DOHH2 (cell line): Measurements from ENCODE around the gene TSPAN4.

Source experiments
- H3F3A ChIP-seq: fragments of 200-600 bp; sonication (generic), shearing (Covaris generic); 2 replicates; pipeline ENCODE4 v1.6.0; 2016; ENCODE audit warnings: antibody characterized with exemption, mild to moderate bottlenecking; ENCODE audit not compliant: control insufficient read depth, insufficient read depth
- H3K27ac ChIP-seq: fragments of 200-600 bp; sonication (generic); 2 replicates; pipeline ENCODE4 v1.5.1; 2014; ENCODE audit warnings: low read depth, mild to moderate bottlenecking, low read length, moderate library complexity
- H3K27me3 ChIP-seq: fragments of 200-600 bp; sonication (generic); 2 replicates; pipeline ENCODE4 v1.6.1; 2014; ENCODE audit warnings: mild to moderate bottlenecking, low read length, mixed read lengths; ENCODE audit not compliant: control insufficient read depth
- H3K36me3 ChIP-seq: fragments of 200-600 bp; sonication (generic); 2 replicates; pipeline ENCODE4 v1.6.1; 2014; ENCODE audit warnings: mild to moderate bottlenecking, low read length, moderate library complexity, mixed read lengths; ENCODE audit not compliant: control insufficient read depth
- H3K4me1 ChIP-seq: fragments of 200-600 bp; sonication (generic); 2 replicates; pipeline ENCODE4 v1.6.1; 2014; ENCODE audit warnings: mild to moderate bottlenecking, low read length, mixed read lengths; ENCODE audit not compliant: control insufficient read depth
- H3K4me2 ChIP-seq: fragments of 200-600 bp; sonication (generic); 2 replicates; pipeline ENCODE4 v1.6.0; 2014; ENCODE audit warnings: mild to moderate bottlenecking, low read length, moderate library complexity
- H3K4me3 ChIP-seq: fragments of 200-600 bp; sonication (generic); 2 replicates; pipeline ENCODE4 v1.5.1; 2014; ENCODE audit warnings: mild to moderate bottlenecking, low read length, mixed read lengths
- H3K79me2 ChIP-seq: fragments of 200-600 bp; sonication (generic); 2 replicates; pipeline ENCODE4 v1.6.1; 2014; ENCODE audit warnings: mild to moderate bottlenecking, low read length, mixed read lengths; ENCODE audit not compliant: control insufficient read depth
- H3K9me2 ChIP-seq: fragments of 200-600 bp; sonication (generic); replicated peaks from 2 replicates; pipeline ENCODE4 v1.6.1; 2014; ENCODE audit warnings: mild to moderate bottlenecking, low read length, mixed read lengths; ENCODE audit not compliant: control insufficient read depth
- H3K9me3 ChIP-seq: fragments of 200-600 bp; sonication (generic); 2 replicates; pipeline ENCODE4 v1.6.1; 2014; ENCODE audit warnings: antibody characterized with exemption, low read length, mixed read lengths; ENCODE audit not compliant: control insufficient read depth, insufficient read depth
- H4K20me1 ChIP-seq: fragments of 200-600 bp; sonication (generic); 2 replicates; pipeline ENCODE4 v1.6.0; 2014; ENCODE audit warnings: low read depth, mild to moderate bottlenecking, antibody characterized with exemption, low read length, moderate library complexity; ENCODE audit not compliant: control insufficient read depth, insufficient read depth
- EZH2phosphoT487 ChIP-seq: fragments of 200-600 bp; sonication (generic); IDR thresholded peaks from 2 replicates; pipeline ENCODE4 v1.6.1; 2017; ENCODE audit warnings: borderline replicate concordance, mild to moderate bottlenecking, antibody characterized with exemption, low read length, moderate library complexity, mixed read lengths
- TF ChIP-seq, protein P1 (sequence below): fragments of 200-600 bp; sonication (generic); IDR thresholded peaks from one replicate; pipeline ENCODE4 v1.5.1; 2014; ENCODE audit warnings: antibody characterized with exemption, mild to moderate bottlenecking, low read depth, low read length; ENCODE audit not compliant: poor library complexity, severe bottlenecking

TSPAN4 gene

GRCh38 chr11:858053-858761, 15.6 kb downstream of the TSPAN4 start:
- no peaks in the 10 kb centered on the region for H3K36me3 ChIP-seq
- H3K9me2 ChIP-seq, result no peaks in the 10 kb centered on the region
- no peaks in the 10 kb centered on the region for H4K20me1 ChIP-seq
- no peak overlapping the region for H3K27ac ChIP-seq
- no peaks in the 10 kb centered on the region for H3K79me2 ChIP-seq
- no peaks in the 10 kb centered on the region for H3K27me3 ChIP-seq
- no peaks in the 10 kb centered on the region for H3K4me1 ChIP-seq
- no peak overlapping the region for H3K4me3 ChIP-seq
- H3K9me3 ChIP-seq, result no peaks in the 10 kb centered on the region
- no peak for TF ChIP-seq EZH2phosphoT487
- TF ChIP-seq, protein P1, sequence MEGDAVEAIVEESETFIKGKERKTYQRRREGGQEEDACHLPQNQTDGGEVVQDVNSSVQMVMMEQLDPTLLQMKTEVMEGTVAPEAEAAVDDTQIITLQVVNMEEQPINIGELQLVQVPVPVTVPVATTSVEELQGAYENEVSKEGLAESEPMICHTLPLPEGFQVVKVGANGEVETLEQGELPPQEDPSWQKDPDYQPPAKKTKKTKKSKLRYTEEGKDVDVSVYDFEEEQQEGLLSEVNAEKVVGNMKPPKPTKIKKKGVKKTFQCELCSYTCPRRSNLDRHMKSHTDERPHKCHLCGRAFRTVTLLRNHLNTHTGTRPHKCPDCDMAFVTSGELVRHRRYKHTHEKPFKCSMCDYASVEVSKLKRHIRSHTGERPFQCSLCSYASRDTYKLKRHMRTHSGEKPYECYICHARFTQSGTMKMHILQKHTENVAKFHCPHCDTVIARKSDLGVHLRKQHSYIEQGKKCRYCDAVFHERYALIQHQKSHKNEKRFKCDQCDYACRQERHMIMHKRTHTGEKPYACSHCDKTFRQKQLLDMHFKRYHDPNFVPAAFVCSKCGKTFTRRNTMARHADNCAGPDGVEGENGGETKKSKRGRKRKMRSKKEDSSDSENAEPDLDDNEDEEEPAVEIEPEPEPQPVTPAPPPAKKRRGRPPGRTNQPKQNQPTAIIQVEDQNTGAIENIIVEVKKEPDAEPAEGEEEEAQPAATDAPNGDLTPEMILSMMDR, result no peak
- H3F3A ChIP-seq, result no peaks in the 10 kb centered on the region
- H3K4me2 ChIP-seq, result no peak overlapping the region

- Histone ChIP-seq H3K27me3 (no peaks in the 10 kb centered on the region), H3K4me2 (no peak overlapping the region), H3K9me2 (no peaks in the 10 kb centered on the region), H3F3A (no peaks in the 10 kb centered on the region), H3K4me1 (no peaks in the 10 kb centered on the region), H3K27ac (no peak overlapping the region), H3K79me2 (no peaks in the 10 kb centered on the region), H3K36me3 (no peaks in the 10 kb centered on the region), H3K4me3 (no peak overlapping the region), H4K20me1 (no peaks in the 10 kb centered on the region), H3K9me3 (no peaks in the 10 kb centered on the region)
- TF ChIP-seq EZH2phosphoT487, result no peak
- TF ChIP-seq, protein P1, result no peak
Measured at GRCh38 chr11:858762-859339, 16.2 kb downstream of the TSPAN4 start.

DNA sequence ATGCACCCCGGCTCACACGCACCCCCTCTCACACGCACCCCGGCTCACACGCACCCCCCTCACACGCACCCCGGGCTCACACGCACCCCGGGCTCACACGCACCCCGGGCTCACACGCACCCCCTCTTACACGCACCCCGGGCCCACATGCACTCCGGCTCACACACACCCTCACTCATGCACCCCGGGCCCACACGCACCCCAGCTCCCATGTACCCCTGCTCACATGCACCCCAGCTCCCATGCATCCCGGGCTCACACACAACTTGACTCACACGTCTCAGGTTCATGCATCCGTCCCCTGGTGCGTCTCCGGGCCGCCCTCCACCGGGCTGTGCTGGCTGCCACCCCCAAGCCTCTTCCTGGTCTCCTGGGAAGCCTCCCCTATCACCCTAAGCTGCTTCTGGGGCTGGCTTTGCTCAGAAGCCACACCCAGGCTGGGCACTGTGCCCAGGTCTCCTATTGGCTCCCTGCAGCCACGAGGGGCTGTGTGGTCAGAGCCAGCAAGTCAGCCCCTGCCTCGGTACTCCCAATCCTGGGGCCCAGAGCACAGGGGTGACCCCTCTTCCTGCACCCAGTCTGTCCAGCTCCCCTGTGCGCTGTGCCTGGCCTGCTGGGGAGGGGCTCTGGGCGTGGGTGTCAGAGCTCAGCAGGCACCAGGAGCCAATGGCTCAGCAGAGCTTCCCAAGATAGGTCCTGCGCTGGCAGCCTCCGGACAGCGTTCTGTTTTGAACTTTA, 16.9 kb downstream of the TSPAN4 start:
- no peaks in the 10 kb centered on the region for H3K9me3 ChIP-seq
- H3K79me2 ChIP-seq, result no peaks in the 10 kb centered on the region
- no peaks in the 10 kb centered on the region for H3K4me1 ChIP-seq
- H3K27me3 ChIP-seq, result no peaks in the 10 kb centered on the region
- no peak overlapping the region for H3K4me3 ChIP-seq
- no peak overlapping the region for H3K27ac ChIP-seq
- no peaks in the 10 kb centered on the region for H3K36me3 ChIP-seq
- TF ChIP-seq, protein P1, result no peak
- no peak for TF ChIP-seq EZH2phosphoT487
- H3K9me2 ChIP-seq, result no peaks in the 10 kb centered on the region
- H3F3A ChIP-seq, result no peaks in the 10 kb centered on the region
- H3K4me2 ChIP-seq, result no peak overlapping the region
- no peaks in the 10 kb centered on the region for H4K20me1 ChIP-seq
